Right atrium auricular region (tissue), 2 donors: Measurements from ENCODE around the gene AGXT. TPM values are rescaled to one million over a fixed set of nuclear protein-coding genes. Genes with fewer than 3 reads are reported as not detected.

Source experiments
- DNase-seq: peaks from one replicate; pipeline ENCODE4 v3.0.0-alpha.2; 2019; ENCODE audit warnings: low spot score
- H3K27ac ChIP-seq, 2 donors: fragments of 200-600 bp; sonication (generic); 1 replicate in 1 of 2; 2 replicates in 1 of 2; pipeline ENCODE4 v1.5.1; 2016 to 2019
- H3K27me3 ChIP-seq, 2 donors: fragments of 200-600 bp; sonication (generic); one replicate each; pipeline versions ENCODE4 v1.5.1 to v1.6.0; 2017 to 2019
- H3K36me3 ChIP-seq: fragments of 200-600 bp; sonication (generic); one replicate; pipeline ENCODE4 v1.5.1; 2016
- H3K4me1 ChIP-seq, 2 donors: fragments of 200-600 bp; sonication (generic); one replicate each; pipeline versions ENCODE4 v1.5.1 to v1.6.0; 2017 to 2019
- H3K4me3 ChIP-seq, 2 donors: fragments of 200-600 bp; sonication (generic); 1 replicate in 1 of 2; 2 replicates in 1 of 2; pipeline ENCODE4 v1.5.1; 2017 to 2019; ENCODE audit warnings: mild to moderate bottlenecking in 1 of 2, moderate library complexity in 1 of 2
- H3K9me3 ChIP-seq, 2 donors: fragments of 200-600 bp; sonication (generic); one replicate each; pipeline ENCODE4 v1.5.1; 2019
- total RNA-seq, 2 donors: library from RNA; depleted of rRNA; stranded (reverse); fragments of >200 nt; gene quantifications; one replicate each; pipeline ENCODE4 v1.1.0, GENCODE V29; 2016
- TF ChIP-seq, protein P1 (sequence below), 2 donors: fragments of 200-600 bp; sonication (generic); IDR thresholded peaks; one replicate each; pipeline ENCODE4 v1.5.1; 2019; ENCODE audit warnings: antibody characterized with exemption in 2 of 2

AGXT gene
- total RNA-seq, 2 donors from 2014 or later, result not detected

DNA sequence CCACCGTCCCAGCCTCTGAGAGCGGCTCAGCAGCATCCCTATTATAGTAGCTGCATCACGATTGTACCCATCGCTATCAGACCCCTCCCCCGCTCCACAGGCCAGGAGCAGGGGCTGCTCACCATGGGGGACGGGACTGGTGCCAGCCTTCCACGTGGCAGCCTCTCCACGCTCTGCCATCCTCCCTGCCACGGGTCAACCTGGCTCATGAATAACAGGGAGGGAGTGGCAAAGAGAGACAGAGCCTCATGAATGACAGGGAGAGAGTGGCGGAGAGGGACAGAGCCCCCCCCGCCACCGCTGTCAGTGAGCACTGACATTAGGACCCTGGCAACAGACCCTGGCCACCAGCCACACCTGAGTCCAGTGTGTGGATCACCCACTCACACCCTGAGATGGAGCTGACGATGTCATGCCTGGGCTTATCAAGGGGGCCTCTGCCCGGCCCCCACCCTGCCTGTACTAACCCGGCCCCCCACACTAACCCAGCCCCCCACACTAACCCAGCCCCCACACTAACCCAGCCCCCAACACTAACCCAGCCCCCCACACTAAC, 54.4 kb downstream of the AGXT start:
- Histone ChIP-seq H3K27me3 (no peaks in the 10 kb centered on the region), H3K9me3 (peaks cover 0 to 7% of the 10 kb centered on the region in 2 donors), H3K27ac (no peak overlapping the region), H3K4me3 (no peak overlapping the region), H3K36me3 (no peaks in the 10 kb centered on the region), H3K4me1 (no peaks in the 10 kb centered on the region)
- peak; percentile 47 for DNase-seq
- TF ChIP-seq, protein P1, sequence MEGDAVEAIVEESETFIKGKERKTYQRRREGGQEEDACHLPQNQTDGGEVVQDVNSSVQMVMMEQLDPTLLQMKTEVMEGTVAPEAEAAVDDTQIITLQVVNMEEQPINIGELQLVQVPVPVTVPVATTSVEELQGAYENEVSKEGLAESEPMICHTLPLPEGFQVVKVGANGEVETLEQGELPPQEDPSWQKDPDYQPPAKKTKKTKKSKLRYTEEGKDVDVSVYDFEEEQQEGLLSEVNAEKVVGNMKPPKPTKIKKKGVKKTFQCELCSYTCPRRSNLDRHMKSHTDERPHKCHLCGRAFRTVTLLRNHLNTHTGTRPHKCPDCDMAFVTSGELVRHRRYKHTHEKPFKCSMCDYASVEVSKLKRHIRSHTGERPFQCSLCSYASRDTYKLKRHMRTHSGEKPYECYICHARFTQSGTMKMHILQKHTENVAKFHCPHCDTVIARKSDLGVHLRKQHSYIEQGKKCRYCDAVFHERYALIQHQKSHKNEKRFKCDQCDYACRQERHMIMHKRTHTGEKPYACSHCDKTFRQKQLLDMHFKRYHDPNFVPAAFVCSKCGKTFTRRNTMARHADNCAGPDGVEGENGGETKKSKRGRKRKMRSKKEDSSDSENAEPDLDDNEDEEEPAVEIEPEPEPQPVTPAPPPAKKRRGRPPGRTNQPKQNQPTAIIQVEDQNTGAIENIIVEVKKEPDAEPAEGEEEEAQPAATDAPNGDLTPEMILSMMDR (IDR thresholded peaks at IDR 0.05), result no peak

DNA sequence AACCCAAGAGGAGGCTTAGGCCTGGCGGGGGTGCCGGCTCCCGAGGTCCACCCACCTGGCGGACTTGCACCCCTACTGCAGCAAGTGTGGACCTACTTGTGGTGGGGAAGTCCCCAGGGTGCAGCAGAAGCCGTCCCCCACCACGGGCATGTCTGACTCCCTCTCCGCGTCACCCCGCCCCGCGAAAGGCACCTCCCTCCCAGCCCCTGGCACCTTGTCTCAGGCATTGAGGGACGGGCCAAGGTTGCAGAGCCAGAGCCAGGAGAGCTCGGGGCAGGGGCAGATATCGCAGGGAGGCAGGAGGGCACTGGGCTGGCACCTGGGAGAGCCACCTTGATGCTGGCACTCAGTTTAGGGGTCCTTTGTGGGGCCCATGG, 56.6 kb downstream of the AGXT start:
- DNase-seq, result peak; percentile 42
- Histone ChIP-seq H3K27ac (no peak overlapping the region), H3K4me1 (no peaks in the 10 kb centered on the region), H3K4me3 (no peak overlapping the region), H3K9me3 (peaks cover 0 to 8% of the 10 kb centered on the region in 2 donors), H3K27me3 (no peaks in the 10 kb centered on the region), H3K36me3 (no peaks in the 10 kb centered on the region)
- TF ChIP-seq, protein P1 (IDR thresholded peaks at IDR 0.05), result no peak

DNA sequence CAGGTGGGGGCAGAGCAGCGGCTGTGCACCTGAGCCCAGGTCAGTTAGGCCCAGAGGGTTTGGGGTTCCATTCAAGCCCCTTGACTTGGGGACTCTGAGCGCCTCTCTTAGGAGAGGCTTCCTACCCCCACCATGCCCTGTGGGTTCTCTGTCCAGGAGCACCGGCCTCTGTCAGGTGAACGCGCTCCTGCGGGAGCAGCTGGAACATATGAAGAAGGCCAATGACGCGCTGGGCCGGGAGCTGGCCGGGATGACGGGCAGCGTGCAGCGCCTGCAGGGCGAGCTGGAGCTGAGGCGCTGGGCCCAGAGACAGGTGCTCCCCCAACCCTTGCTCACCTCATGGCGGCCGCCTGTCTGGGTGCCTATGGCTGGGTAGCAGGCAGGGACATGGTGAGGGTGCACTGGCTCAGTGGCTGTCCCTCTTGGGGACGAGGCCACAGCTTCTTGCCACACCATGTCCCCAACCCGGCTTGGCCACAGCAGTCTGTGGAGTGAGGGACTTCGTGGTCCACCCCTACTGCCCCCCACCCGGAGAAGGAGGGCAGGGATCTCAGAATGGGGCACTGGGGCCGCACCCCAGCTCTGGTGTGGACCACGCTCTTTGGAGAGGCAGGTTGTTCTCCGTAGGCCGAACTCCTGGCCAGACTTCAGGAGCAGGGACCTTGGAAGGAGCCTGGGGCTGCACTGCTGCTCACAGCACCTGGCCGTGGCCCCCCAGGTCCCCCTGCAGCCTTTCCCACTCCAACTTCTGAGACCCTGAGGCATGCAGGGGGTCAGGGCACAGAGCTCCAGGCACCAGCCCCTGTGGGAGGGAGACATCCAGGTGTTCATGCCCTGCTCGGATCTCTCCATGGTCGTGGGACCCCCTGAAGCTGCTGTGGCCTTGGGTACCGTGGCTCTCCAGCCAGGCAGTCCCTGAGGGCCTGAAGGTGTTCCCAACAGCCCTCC, 57.2 kb downstream of the AGXT start:
- peak; percentile 57 for DNase-seq
- H3K4me1 ChIP-seq, result no peaks in the 10 kb centered on the region

DNA sequence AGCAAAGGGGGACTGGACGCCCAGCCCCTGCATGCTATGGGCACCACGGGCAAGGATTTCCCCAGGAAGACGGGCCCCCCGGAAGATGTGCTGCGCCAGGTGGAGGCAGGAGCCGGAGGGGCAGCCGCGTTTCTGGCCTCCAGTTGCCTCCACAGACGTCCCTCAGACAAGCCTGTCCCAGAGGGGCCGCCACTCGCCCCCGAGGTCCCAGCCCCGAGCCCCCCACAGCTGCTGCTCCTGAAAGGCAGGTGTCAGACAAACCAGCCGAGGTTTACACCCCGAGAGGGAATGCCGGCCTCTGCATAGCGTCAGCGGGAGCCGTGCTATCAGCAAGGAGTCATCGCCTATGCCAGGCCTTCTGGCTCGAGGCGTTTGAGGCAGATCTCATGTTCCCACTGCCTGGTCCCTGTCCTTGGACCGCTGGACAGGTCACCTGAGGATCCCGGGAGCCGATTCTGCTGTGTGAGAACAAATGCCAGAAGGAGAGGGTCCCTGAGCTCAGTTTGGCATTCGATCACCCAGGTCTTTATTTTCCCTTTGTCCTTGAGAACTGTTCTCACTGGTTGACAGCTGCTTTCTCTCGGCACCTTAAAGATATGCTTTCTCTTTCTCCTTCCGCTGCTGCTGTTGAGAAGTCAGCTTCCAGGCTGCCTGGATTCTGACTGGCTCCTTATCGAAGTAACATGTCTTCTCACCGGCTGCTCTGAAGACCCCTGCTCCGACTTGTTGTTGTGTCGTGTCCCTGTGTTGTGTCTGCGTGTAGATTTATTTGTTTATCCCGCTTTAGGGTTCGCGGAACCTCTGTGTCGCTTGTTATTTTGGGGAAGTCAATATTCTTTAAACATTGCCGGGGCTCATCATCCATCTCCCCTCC, 58.1 kb downstream of the AGXT start:
- Histone ChIP-seq H3K9me3 (peaks cover 0 to 8% of the 10 kb centered on the region in 2 donors), H3K27ac (no peak overlapping the region), H3K4me3 (peak overlapping the region in 1 of 2 donors; percentile 11), H3K36me3 (no peaks in the 10 kb centered on the region), H3K4me1 (no peaks in the 10 kb centered on the region), H3K27me3 (no peaks in the 10 kb centered on the region)
- TF ChIP-seq, protein P1 (IDR thresholded peaks at IDR 0.05), result no peak
- peak; percentile 69 for DNase-seq

More for the DNA sequence above, 57.2 kb downstream of the AGXT start:
- peaks cover 0 to 8% of the 10 kb centered on the region in 2 donors for H3K9me3 ChIP-seq
- no peaks in the 10 kb centered on the region for H3K27me3 ChIP-seq
- no peak overlapping the region for H3K4me3 ChIP-seq
- TF ChIP-seq, protein P1 (IDR thresholded peaks at IDR 0.05), result no peak
- H3K27ac ChIP-seq, result no peak overlapping the region
- H3K36me3 ChIP-seq, result no peaks in the 10 kb centered on the region

DNA sequence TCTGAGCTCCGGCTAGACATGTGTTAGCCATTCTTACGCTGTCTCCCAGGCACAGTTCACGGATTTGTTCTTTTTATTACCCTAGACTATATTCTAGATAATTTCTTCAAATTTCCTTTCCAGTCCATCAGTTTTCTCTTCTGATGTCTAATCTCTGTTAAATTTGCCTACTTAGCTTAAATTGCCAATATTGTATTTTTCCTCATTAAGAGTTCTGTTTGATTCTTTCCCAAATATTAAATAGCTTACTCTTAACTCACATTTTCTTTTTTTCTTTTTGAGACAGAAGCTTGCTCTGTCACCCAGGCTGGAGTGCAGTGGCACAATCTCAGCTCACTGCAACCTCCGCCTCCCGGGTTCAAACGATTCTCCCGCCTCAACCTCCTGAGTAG, 58.8 kb downstream of the AGXT start:
- peaks cover 0 to 8% of the 10 kb centered on the region in 2 donors for H3K9me3 ChIP-seq
- TF ChIP-seq, protein P1 (IDR thresholded peaks at IDR 0.05), result no peak
- H3K4me1 ChIP-seq, result no peaks in the 10 kb centered on the region
- no peaks in the 10 kb centered on the region for H3K27me3 ChIP-seq
- no peak overlapping the region for H3K27ac ChIP-seq
- H3K36me3 ChIP-seq, result no peaks in the 10 kb centered on the region
- H3K4me3 ChIP-seq, result no peak overlapping the region
- DNase-seq, result no peak
